ENCODE results near the gene COL4A6. TPM values are rescaled to one million over a fixed set of nuclear protein-coding genes. Genes with fewer than 3 reads are reported as not detected.

The COL4A6 gene
- total RNA-seq, 1 donor from 2014 or later = 16.1 TPM

DNA sequence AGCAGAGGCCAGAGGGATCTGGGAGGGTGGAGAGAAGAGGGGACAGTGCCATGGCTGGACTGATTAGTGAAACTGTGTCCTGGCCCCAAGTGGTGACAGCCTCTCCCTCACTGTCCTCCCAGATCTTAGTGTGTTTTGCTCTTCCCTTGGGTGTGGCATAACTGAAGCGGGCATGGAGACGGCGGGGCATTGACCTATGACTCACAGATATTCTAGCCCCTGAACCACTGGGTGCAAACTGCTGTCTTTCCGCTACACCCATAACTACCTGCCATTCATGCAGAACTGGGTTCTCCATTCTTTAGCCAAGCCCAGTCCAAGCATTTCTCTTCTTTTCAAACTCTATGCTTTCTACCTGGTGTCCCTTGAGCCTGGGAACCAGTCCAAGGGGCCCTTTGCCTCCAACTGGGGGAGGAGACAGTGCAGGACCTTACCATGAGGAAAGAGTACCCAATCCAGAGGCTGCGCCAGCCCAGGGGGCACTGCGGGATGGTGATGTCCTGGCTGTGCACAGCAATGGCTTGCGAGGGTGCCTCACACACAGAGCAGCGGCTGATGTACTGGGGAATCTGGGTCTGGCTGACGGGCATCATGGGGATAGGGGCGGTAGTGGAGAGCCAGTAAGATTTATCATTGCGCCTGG lies 279.1 kb downstream of the COL4A6 start:
- DNase-seq (ENCODE audit: low spot score) = no peak

DNA sequence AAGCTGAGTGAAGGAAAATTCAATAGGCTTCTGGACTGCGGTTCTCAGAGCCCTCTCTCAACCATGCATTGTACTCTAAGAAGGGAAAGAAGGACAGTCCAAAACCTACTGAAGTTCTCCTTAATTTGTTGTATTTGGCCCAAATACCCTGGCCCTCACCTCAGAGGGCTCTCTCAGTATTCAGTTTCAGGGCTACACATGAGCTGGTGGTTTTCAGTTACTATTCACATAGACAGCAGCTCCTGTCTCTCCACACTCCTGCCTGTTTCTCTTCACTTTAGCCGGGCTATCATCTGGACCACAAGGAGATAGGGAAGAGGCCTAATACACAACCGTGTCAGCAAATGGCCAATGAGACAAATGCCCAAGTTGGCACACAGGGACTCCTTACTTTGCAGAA lies 280.6 kb downstream of the COL4A6 start:
- DNase-seq (ENCODE audit: low spot score) = no peak

DNA sequence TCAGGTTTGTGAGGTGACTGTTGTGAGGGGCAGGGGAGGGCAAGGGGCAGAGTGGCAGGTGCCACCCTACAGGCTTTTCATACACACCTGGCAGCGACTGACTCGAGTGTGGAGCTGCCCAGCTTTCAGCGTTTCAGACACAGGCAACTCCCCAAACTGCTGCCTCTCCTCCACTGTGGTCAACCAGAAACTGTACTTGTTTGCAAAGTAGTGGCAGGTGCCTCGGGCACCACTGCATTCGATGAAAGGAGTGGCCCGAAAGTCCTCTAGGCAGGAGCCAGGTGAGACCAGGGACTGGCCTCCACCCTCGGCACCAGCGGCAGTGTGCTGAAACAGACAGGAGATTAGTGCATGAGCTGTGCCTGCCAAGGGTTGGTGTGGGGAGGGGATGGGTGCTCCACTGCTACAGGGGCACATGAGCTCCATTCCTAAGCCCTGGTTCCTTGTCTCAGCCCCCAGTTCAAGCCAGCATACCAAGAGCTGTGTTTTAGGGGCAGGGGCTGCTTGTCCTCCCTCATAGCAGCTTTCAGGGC lies 281.2 kb downstream of the COL4A6 start:
- no peak for DNase-seq (ENCODE audit: low spot score)

DNA sequence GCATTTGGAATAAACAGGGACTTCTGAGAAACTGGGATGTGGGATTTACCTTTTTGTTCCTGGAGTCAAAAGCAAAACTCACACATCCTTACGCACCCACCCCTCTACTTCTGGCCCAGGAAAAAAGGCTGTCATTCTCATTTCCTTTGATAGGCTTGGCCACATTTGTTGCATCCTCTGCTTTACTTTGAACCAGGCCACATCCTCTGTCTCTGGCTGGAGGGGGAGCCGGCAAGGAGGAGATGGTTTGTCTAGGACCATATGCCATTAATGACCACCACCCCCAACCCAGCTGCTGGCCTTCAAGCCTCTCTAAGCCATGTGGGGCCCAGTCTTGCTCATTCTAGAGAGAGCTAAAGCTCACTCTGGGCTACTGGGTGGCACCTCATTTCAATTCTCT lies 282.1 kb downstream of the COL4A6 start:
- no peak for DNase-seq (ENCODE audit: low spot score)

DNA sequence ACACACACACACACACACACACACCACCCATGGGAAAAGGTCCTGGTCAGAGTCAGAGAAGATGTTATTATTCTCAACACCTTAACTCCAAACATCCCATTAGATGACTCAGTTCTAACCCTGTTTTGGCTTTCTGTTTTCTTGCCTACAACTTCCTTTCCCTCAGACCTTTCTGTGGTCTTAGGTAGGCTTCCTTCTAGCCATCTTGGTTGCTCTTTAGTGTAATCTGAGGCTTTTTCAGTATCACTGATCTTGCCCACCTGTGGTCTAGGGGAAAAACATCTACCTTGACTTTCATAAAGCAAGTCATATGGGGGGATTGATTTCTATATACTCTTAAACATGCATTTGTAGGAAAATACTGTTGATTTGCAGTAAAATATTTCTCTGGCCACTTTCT lies 289.7 kb downstream of the COL4A6 start:
- no peak for DNase-seq (ENCODE audit: low spot score)

DNA sequence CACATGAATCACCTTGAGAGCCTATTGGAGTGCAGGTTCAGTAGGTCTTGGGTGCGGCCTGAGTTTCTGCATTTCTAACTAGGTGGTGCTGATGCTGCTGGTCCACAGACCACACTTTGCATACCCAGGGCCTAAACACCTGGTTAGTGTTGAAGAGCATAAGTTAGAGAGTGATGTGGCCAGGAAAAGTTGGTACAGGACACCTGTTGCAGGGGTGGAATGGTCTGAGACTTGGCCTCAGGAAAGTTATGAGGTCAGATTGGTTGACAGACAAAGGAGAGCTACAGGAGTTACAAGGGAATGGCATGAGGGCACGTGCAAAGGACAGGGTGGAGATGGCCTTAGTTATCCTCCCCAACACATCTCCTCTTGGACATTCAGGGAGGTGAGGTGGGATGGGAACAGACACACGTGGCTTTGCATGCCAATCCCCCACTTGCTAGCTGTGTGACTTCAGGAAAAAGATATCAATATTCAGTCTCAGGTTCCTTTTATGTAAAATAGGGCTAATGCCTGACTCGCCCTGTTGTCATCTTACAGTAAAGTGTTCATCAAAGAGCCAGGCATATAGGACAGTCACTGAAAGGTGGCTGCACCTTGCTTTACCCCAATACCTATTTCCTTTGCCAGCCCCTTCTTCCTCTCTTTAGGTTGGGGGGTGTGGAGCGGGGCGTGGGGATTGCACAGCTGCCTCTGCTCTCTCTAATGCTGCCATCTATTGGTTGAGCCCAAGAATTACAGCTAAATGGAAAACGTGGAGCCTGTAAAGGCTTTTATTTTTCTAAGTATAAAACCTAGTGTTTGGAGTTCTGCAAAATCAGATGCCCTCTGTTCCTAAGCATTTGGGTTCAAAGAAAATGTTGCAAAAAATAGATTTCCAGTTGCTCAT lies 299.2 kb downstream of the COL4A6 start:
- no peak for DNase-seq (ENCODE audit: low spot score)

DNA sequence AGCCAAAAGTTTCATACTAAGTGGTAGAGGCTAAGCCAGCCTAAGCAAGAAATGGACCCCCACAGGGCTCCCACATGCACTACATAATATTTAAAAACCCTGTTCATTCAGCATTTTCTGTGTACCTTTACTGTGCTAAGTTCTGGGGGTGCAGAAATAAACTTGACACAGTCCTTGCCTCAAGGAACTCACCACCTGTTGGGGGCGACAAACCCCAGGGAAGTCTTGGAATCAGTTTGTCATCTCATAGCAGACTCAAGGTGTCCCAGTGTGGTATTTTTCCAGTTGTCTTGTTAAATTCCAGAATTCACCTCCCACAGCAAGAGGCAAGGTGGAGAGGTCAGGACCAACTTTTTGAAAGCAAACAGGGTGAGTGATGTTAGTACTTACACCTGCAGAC lies 303.5 kb downstream of the COL4A6 start:
- DNase-seq (ENCODE audit: low spot score) = no peak

DNA sequence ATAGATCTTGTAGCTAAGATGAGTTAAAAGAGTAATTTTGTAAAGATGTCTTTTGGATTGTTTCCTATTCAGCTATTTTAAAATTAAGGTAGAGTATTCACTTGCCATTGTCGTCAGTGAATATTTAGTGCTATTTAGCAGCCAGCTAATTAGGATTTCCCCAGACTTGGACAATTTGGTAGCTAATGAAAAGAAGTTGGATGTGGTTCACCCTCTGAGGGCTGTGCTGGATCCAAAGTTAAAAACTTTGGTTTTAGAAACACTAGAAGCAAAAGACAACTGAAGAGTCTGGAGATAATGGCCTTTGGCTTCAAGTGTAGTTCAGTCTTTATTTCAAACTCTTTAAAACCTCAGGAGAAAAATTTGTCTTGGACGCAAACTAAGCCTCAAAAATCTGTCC lies 305.3 kb downstream of the COL4A6 start:
- DNase-seq (ENCODE audit: low spot score) = no peak

DNA sequence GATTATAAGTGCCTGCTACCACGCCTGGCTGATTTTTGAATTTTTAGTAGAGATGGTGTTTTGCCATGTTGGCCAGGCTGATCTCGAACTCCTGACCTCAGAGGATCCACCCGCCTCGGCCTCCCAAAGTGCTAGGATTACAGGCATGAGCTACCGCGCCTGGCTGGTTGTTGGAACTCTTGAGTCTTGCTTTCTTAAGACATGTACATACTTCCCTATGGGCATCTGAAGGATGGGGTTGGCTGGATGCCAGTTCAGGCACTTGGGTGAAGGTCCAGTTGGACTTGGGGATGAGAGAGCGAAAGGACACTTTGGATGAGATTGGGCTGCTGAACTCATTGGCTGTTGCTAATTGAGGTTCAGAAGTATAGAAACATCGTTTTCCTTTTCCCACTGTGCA lies 306.2 kb downstream of the COL4A6 start:
- no peak for DNase-seq (ENCODE audit: low spot score)

DNA sequence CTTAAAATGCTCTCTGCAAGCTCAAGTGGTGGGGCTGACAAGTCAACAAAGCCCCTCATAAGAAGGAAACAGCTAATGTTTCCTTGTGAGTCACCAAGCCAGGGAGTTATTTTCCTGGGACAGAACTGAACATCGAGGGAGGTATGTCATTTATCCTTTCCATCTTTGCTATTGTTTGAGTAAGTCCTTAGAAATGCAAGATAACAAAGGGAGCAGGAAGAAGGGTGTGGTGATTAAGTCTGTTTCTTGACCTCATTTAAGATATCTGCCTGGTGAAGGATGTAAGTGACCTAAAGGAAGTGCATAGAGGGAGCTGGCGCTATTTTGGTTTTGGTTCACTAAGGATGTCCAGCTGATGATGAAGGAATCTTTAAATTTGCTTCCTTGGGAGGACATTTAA lies 306.8 kb downstream of the COL4A6 start:
- DNase-seq (ENCODE audit: low spot score) = no peak

DNA sequence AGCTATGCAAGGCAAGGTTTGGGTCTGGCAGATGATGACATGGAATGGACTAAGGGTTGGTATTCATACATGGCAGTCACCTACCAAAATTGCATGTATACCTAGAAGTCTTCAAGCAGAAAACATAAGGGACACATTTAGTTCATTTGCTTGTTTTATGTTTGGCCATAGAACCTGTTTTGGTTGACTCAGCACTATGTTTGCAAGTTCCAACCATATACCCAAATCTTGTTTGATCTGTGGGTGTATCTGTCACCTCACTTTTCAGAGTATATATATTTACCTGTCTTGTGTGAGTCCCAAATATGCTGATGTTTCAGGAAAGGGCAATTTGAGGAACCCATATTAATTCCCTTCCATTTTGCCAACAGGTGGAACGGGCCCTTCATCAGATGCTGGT lies 307.3 kb downstream of the COL4A6 start:
- no peak for DNase-seq (ENCODE audit: low spot score)

DNA sequence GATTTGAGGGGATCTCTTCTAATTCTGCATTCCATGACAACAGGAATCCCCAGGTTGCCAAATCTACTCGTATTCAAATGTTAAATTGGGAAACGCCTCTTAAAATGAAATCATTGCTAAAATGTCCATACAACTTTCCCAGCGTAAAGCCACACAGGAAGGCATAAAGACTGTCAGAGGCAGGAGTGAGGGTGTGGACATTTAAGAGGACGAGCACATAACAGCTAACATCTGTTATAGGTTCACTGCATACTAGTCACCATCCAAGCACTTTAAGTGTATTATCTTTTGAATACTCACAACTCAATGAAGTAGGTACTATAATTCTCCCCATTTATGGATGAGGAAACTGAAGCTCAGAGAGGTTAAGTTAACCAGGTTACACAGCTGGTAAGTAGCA lies 311.1 kb downstream of the COL4A6 start:
- no peak for DNase-seq (ENCODE audit: low spot score)

DNA sequence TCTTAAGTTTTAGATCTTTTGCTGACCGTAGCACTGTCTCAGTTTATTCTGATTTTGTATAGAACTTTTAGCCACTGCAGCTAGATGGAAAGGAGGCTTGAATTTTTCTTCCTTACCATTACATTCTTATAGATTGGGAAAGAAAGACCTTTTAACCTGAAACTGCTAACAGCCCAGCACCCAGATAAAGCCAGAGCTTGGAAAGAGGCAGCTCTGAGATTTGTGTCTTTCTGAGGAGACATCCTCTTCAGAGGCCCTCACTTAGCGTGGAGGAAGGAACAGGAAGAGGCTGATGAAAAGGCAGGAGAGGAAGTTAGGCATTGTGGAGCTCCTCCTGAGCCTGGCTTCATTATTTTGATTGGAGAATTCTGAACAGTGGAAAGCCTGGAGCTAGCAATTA lies 311.6 kb downstream of the COL4A6 start:
- DNase-seq (ENCODE audit: low spot score) = no peak

DNA sequence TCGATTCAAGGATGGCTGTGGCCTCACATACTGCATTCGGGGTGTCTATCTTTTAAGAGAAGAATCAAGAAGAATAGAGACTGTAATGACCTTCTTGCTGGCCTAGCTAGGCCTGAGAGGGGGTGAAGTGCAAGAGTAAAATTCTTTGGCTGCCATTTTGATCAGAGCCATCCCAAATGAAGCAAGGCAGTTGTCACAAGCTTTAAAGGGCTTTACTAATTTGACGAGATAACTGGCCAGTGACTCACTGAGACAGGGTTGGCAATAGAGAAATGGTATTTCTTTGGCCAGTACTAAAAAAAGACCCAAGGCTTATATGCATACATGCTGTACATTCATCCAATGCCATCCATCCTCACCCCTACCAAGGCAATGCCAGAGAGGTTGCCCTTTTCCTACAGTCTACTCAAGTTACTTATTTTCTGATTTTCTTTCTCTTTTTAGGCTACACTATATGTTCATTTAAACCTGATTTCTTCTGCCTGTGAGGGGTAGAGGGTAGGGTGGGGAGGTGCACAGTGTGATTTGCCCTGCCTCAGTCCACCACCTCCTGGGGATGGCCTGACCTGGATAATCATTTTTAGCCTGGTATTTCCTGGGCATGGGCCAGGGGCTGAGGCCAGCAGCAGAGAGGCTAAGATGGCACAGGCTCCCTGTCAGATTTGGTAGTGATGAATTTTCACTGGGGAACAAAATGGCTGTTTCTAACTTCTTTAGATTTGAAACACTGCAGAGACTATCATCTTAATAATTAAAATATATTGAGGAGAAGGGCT lies 314.4 kb downstream of the COL4A6 start:
- no peak for DNase-seq (ENCODE audit: low spot score)

DNA sequence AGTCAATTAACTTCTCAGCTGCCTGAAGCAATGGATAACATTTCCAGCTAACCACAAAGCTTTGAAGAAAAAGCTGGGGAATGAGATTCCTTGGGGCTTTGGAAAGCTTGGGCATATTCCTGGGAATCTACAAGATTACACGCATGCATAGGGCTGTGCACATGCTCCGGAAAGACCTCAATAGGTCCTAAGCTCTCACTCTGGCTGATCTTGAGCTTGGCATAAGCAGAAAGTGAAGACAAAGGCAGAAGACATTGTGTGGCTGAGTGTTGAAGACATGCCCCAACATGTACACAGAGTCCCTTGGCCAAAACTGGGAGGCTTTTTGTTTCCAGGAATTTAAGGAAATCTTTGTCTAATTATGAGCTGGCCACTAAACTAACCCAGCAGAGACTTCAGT lies 315.5 kb downstream of the COL4A6 start:
- no peak for DNase-seq (ENCODE audit: low spot score)

DNA sequence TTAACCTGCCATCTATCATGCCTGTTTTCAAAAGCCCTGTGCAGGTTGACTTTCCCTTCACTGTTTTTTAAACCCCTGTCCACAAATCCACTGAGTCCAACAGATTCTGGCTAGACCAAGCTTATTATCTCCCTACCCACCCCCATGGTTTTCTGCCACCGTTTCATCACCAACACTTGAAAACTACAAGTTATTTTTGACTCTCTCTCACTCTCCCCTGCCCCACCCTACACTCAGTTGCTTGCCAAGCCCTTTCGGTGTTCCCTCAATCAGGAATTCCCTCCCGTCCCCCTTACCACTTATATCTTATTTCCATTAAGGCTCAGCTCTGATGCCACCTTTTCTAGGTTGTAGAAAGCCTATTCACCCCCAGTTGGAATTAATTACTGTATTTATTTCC lies 316.9 kb downstream of the COL4A6 start:
- DNase-seq (ENCODE audit: low spot score) = no peak

DNA sequence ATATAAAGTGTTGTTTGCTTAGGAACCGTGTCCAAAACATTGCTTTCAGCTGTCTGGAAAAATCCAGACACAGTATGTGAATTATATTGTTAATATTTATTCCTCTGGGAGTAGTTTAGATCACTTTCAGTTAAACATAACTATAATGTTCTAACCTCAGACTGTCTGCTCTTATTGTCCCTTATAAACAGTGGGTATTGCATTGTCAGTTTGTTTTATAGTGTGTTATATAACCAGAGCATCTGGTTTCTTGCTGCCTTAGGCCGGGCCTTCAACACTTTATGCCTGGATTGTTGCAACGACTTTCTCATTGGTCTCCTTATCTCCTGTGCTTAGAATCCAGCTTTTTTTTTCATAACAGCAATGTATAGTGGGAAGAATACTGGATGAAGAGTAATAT lies 320.2 kb downstream of the COL4A6 start:
- DNase-seq (ENCODE audit: low spot score) = no peak

DNA sequence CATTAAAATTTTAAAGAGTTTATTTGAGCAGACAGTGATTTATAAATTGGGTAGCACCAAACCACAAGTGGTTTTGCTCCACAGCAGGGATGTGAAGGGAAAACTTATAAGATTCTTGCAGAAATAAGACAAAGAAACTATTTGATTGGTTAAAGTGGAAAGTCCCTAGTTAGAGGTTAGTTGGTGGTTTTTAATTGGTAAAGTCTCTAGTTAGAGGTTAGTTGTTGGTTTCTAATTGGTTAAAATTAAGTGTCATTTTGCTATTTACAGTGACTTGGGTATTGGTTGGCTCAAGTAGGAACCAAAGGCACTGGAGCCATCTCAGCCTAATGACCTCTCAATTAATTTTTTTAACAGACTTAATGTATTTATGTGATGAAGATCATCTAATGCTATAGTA lies 323.7 kb downstream of the COL4A6 start:
- no peak for DNase-seq (ENCODE audit: low spot score)
